Duodenal mucosa (tissue), 2 donors: ENCODE measurements around the gene KISS1R.

Experiments used
- H3K27ac ChIP-seq: one replicate; pipeline ENCODE4 v1.7.0; 2013; ENCODE audit warnings: low read depth, low read length
- H3K27me3 ChIP-seq, 2 donors: one replicate each; pipeline ENCODE4 v1.7.0; 2013; ENCODE audit warnings: low read length in 2 of 2, control low read depth in 1 of 2; ENCODE audit not compliant: insufficient read depth in 2 of 2, control insufficient read depth in 1 of 2
- H3K36me3 ChIP-seq, 2 donors: one replicate each; pipeline ENCODE4 v1.7.0; 2013; ENCODE audit warnings: low read length in 2 of 2, control low read depth in 1 of 2; ENCODE audit not compliant: insufficient read depth in 2 of 2, control insufficient read depth in 1 of 2
- H3K4me1 ChIP-seq, 2 donors: one replicate each; pipeline ENCODE4 v1.7.0; 2013; ENCODE audit warnings: low read length in 2 of 2, control low read depth in 1 of 2; ENCODE audit not compliant: insufficient read depth in 2 of 2, control insufficient read depth in 1 of 2
- H3K4me3 ChIP-seq, 2 donors: one replicate each; pipeline ENCODE4 v1.7.0; 2013; ENCODE audit warnings: low read length in 2 of 2, low read depth in 1 of 2
- H3K9ac ChIP-seq, 2 donors: one replicate each; pipeline ENCODE4 v1.7.0; 2013; ENCODE audit warnings: low read length in 2 of 2, low read depth in 1 of 2
- H3K9me3 ChIP-seq, 2 donors: one replicate each; pipeline ENCODE4 v1.7.0; 2013; ENCODE audit warnings: low read length in 2 of 2, control low read depth in 1 of 2; ENCODE audit not compliant: control insufficient read depth in 1 of 2

KISS1R gene

GRCh38 chr19:900302-901111 is 16.6 kb upstream of the KISS1R start:
- Histone ChIP-seq H3K27ac (no peak overlapping the region), H3K27me3 (no peaks in the 10 kb centered on the region), H3K9me3 (no peaks in the 10 kb centered on the region), H3K36me3 (peaks cover 3 to 23% of the 10 kb centered on the region in 2 donors), H3K9ac (no peak overlapping the region), H3K4me1 (no peaks in the 10 kb centered on the region), H3K4me3 (no peak overlapping the region)

GRCh38 chr19:901216-902092 is 15.7 kb upstream of the KISS1R start:
- peaks cover 3 to 23% of the 10 kb centered on the region in 2 donors for H3K36me3 ChIP-seq
- H3K4me3 ChIP-seq, result no peak overlapping the region
- no peak overlapping the region for H3K27ac ChIP-seq
- H3K4me1 ChIP-seq, result no peaks in the 10 kb centered on the region
- no peak overlapping the region for H3K9ac ChIP-seq
- H3K9me3 ChIP-seq, result no peaks in the 10 kb centered on the region
- no peaks in the 10 kb centered on the region for H3K27me3 ChIP-seq

- no peak overlapping the region for H3K9ac ChIP-seq
- peaks cover 3 to 21% of the 10 kb centered on the region in 2 donors for H3K36me3 ChIP-seq
- H3K4me3 ChIP-seq, result no peak overlapping the region
- H3K27me3 ChIP-seq, result no peaks in the 10 kb centered on the region
- no peaks in the 10 kb centered on the region for H3K4me1 ChIP-seq
- no peak overlapping the region for H3K27ac ChIP-seq
- H3K9me3 ChIP-seq, result no peaks in the 10 kb centered on the region
Observed at GRCh38 chr19:902093-902370, 15.1 kb upstream of the KISS1R start.

GRCh38 chr19:902446-903226 is 14.5 kb upstream of the KISS1R start:
- H3K4me1 ChIP-seq, result no peaks in the 10 kb centered on the region
- H3K9me3 ChIP-seq, result no peaks in the 10 kb centered on the region
- H3K9ac ChIP-seq, result no peak overlapping the region
- H3K4me3 ChIP-seq, result no peak overlapping the region
- H3K27me3 ChIP-seq, result no peaks in the 10 kb centered on the region
- H3K36me3 ChIP-seq, result peaks cover 3 to 15% of the 10 kb centered on the region in 2 donors
- no peak overlapping the region for H3K27ac ChIP-seq

- no peaks in the 10 kb centered on the region for H3K27me3 ChIP-seq
- H3K9ac ChIP-seq, result no peak overlapping the region
- peaks cover 3 to 15% of the 10 kb centered on the region in 2 donors for H3K36me3 ChIP-seq
- H3K9me3 ChIP-seq, result no peaks in the 10 kb centered on the region
- H3K27ac ChIP-seq, result no peak overlapping the region
- H3K4me1 ChIP-seq, result no peaks in the 10 kb centered on the region
- H3K4me3 ChIP-seq, result no peak overlapping the region
Observed at GRCh38 chr19:903266-903797, 13.8 kb upstream of the KISS1R start.

GRCh38 chr19:904545-904944 is 12.6 kb upstream of the KISS1R start:
- H3K4me3 ChIP-seq, result no peak overlapping the region
- H3K4me1 ChIP-seq, result peaks cover 6 to 9% of the 10 kb centered on the region in 2 donors
- peaks cover 3 to 7% of the 10 kb centered on the region in 2 donors for H3K36me3 ChIP-seq
- no peak overlapping the region for H3K9ac ChIP-seq
- no peaks in the 10 kb centered on the region for H3K27me3 ChIP-seq
- no peaks in the 10 kb centered on the region for H3K9me3 ChIP-seq
- no peak overlapping the region for H3K27ac ChIP-seq

- H3K4me1 ChIP-seq, result peaks cover 10 to 13% of the 10 kb centered on the region in 2 donors
- no peak overlapping the region for H3K27ac ChIP-seq
- H3K4me3 ChIP-seq, result no peak overlapping the region
- H3K9ac ChIP-seq, result no peak overlapping the region
- no peaks in the 10 kb centered on the region for H3K27me3 ChIP-seq
- peaks cover under 1 to 3% of the 10 kb centered on the region in 2 donors for H3K36me3 ChIP-seq
- no peaks in the 10 kb centered on the region for H3K9me3 ChIP-seq
Observed at GRCh38 chr19:906480-906879, 10.7 kb upstream of the KISS1R start.

GRCh38 chr19:907183-907853 is 9.8 kb upstream of the KISS1R start:
- Histone ChIP-seq H3K36me3 (no peaks in the 10 kb centered on the region), H3K27ac (no peak overlapping the region), H3K27me3 (no peaks in the 10 kb centered on the region), H3K4me3 (no peak overlapping the region), H3K9ac (no peak overlapping the region), H3K9me3 (no peaks in the 10 kb centered on the region), H3K4me1 (peaks cover 10 to 13% of the 10 kb centered on the region in 2 donors)

GRCh38 chr19:911197-912033 is 5.7 kb upstream of the KISS1R start:
- Histone ChIP-seq H3K27me3 (no peaks in the 10 kb centered on the region), H3K27ac (no peak overlapping the region)

More at GRCh38 chr19:911197-912033, 5.7 kb upstream of the KISS1R start:
- peaks cover 13 to 17% of the 10 kb centered on the region in 2 donors for H3K4me1 ChIP-seq
- H3K9me3 ChIP-seq, result no peaks in the 10 kb centered on the region
- H3K36me3 ChIP-seq, result no peaks in the 10 kb centered on the region
- no peak overlapping the region for H3K9ac ChIP-seq
- H3K4me3 ChIP-seq, result no peak overlapping the region
